ENCODE measurements around the gene FARSB. TPM values are rescaled to one million over a fixed set of nuclear protein-coding genes. Genes with fewer than 3 reads are reported as not detected.

FARSB gene
- total RNA-seq, 1 experiment from 2014 or later, result 50.7 TPM

- TF ChIP-seq POLR2A (IDR thresholded peaks at IDR 0.05; ENCODE audit: borderline replicate concordance, extremely low read depth, insufficient read depth, insufficient read length), result no peak
- Histone ChIP-seq H3K9ac (ENCODE audit: low read length) (no peak overlapping the region), H3K9me2 (ENCODE audit: insufficient read depth) (no peaks in the 10 kb centered on the region), H3K27me3 (ENCODE audit: insufficient read depth, low read length) (peaks cover 15% of the 10 kb centered on the region; the same call in 1 of the 2 replicates), H3K4me2 (ENCODE audit: low read length) (no peak overlapping the region), H4K20me1 (ENCODE audit: insufficient read depth) (no peaks in the 10 kb centered on the region), H3K79me2 (ENCODE audit: insufficient read depth, low read length) (no peaks in the 10 kb centered on the region), H2AFZ (ENCODE audit: low read depth, low read length, poor library complexity, severe bottlenecking) (no peak overlapping the region), H3K36me3 (ENCODE audit: control insufficient read depth in 1 of 2, insufficient read depth in 2 of 2, low read length in 2 of 2) (no peaks in the 10 kb centered on the region), H3K4me3 (replicated peaks in 1 of 2; ENCODE audit: low read depth in 1 of 2, low read length in 2 of 2) (no peak overlapping the region), H3K27ac (ENCODE audit: low read depth, low read length) (no peak overlapping the region), H3K9me3 (ENCODE audit: control insufficient read depth in 1 of 2, insufficient read depth in 1 of 2, low read depth in 1 of 2, low read length in 2 of 2) (no peaks in the 10 kb centered on the region), H3K4me1 (ENCODE audit: control insufficient read depth in 1 of 2, insufficient read depth in 2 of 2, low read length in 2 of 2) (peaks cover 0 to 14% of the 10 kb centered on the region in 2 experiments; a peak in 1 of 4 replicates)
- BruUV-seq (replicated peaks), result no TSS peak
- ATAC-seq (no peak), DNase-seq (ENCODE audit: low read depth, low spot score) (no peak)
- intact Hi-C loops (cut with micrococcal nuclease), result no loop called here
- RAD21 ChIA-PET (ENCODE audit: low non-redundant PET in 1 of 2, low total read pairs in 2 of 2, uncharacterized antibody in 2 of 2, unreplicated experiment in 2 of 2), result no interaction called here
- POLR2A ChIA-PET, result no interaction called here
- CTCF ChIA-PET, result no interaction called here
Observed at GRCh38 chr2:222522082-222522481, 133.8 kb downstream of the FARSB start.

GRCh38 chr2:222521099-222521498 lies 134.8 kb downstream of the FARSB start:
- DNase-seq (ENCODE audit: low read depth, low spot score), result no peak
- CTCF ChIA-PET, result no interaction called here
- Histone ChIP-seq H4K20me1 (ENCODE audit: insufficient read depth) (no peaks in the 10 kb centered on the region), H3K9ac (ENCODE audit: low read length) (no peak overlapping the region), H3K36me3 (ENCODE audit: control insufficient read depth in 1 of 2, insufficient read depth in 2 of 2, low read length in 2 of 2) (no peaks in the 10 kb centered on the region), H3K4me1 (ENCODE audit: control insufficient read depth in 1 of 2, insufficient read depth in 2 of 2, low read length in 2 of 2) (peaks cover 0 to 14% of the 10 kb centered on the region in 2 experiments; a peak in 1 of 4 replicates), H3K4me2 (ENCODE audit: low read length) (no peak overlapping the region), H3K27me3 (ENCODE audit: insufficient read depth, low read length) (peaks cover 15% of the 10 kb centered on the region; the same call in 1 of the 2 replicates), H3K27ac (ENCODE audit: low read depth, low read length) (no peak overlapping the region), H3K9me2 (ENCODE audit: insufficient read depth) (no peaks in the 10 kb centered on the region), H2AFZ (ENCODE audit: low read depth, low read length, poor library complexity, severe bottlenecking) (no peak overlapping the region), H3K4me3 (replicated peaks in 1 of 2; ENCODE audit: low read depth in 1 of 2, low read length in 2 of 2) (no peak overlapping the region), H3K79me2 (ENCODE audit: insufficient read depth, low read length) (no peaks in the 10 kb centered on the region), H3K9me3 (ENCODE audit: control insufficient read depth in 1 of 2, insufficient read depth in 1 of 2, low read depth in 1 of 2, low read length in 2 of 2) (no peaks in the 10 kb centered on the region)
- RAD21 ChIA-PET (ENCODE audit: low non-redundant PET in 1 of 2, low total read pairs in 2 of 2, uncharacterized antibody in 2 of 2, unreplicated experiment in 2 of 2), result interaction anchor here in 1 of 2 experiments (0.6 kb wide), 1 partner anchor 12 kb away, joined by 3 read pairs; no protein-coding TSS in a partner anchor
- POLR2A ChIA-PET, result no interaction called here
- TF ChIP-seq JUND (IDR thresholded peaks at IDR 0.05), result no peak
- no peak for TF ChIP-seq POLR2AphosphoS5 (IDR thresholded peaks at IDR 0.05; ENCODE audit: low read depth, low read length)
- no peak for TF ChIP-seq YY1 (IDR thresholded peaks at IDR 0.05; ENCODE audit: extremely low read depth, insufficient replicate concordance, low read depth, low read length)
- TF ChIP-seq RAD21 (IDR thresholded peaks at IDR 0.05; ENCODE audit: low read depth), result no peak
- TF ChIP-seq SP1 (IDR thresholded peaks at IDR 0.05; ENCODE audit: low read depth), result no peak
- TF ChIP-seq ZBTB33 (IDR thresholded peaks at IDR 0.05; ENCODE audit: extremely low read depth, insufficient replicate concordance, low read length), result no peak
- no peak for TF ChIP-seq SIN3A (IDR thresholded peaks at IDR 0.05; ENCODE audit: low read depth)
- no peak for TF ChIP-seq CEBPB (IDR thresholded peaks at IDR 0.05; ENCODE audit: low read depth)
- TF ChIP-seq EGR1 (IDR thresholded peaks at IDR 0.05; ENCODE audit: low read depth), result no peak
- TF ChIP-seq CTCF (IDR thresholded peaks at IDR 0.05 in 2 of 3, conservative IDR thresholded peaks at IDR 0.05 in 1 of 3; ENCODE audit: borderline replicate concordance in 1 of 3, insufficient read depth in 1 of 3, low read depth in 2 of 3, low read length in 2 of 3), result no peak
- BruUV-seq (replicated peaks), result no TSS peak
- no peak for ATAC-seq
- intact Hi-C loops (cut with micrococcal nuclease), result no loop called here
